Measurements from ENCODE around the gene SPON2. TPM values are rescaled to one million over a fixed set of nuclear protein-coding genes. Genes with fewer than 3 reads are reported as not detected.

SPON2 gene
- total and polyA plus RNA-seq, 2 of the 4 experiments (the other 2 are of a cell fraction): 21.1 to 177 TPM

- Histone ChIP-seq H3K9me1 (ENCODE audit: insufficient read depth, low read length) (peaks cover 19% of the 10 kb centered on the region), H2BK20ac (ENCODE audit: low read depth, low read length) (no peak overlapping the region), H4K91ac (ENCODE audit: insufficient read depth, low read depth, low read length) (peak overlapping the region; percentile 15; the same call in 1 of the 2 replicates), H2BK120ac (ENCODE audit: low read depth, low read length) (peak overlapping the region; percentile 53; the same call in 1 of the 2 replicates), H2BK5ac (ENCODE audit: low read depth, low read length, poor library complexity, severe bottlenecking) (peak overlapping the region; percentile 4), H4K20me1 (ENCODE audit: insufficient read depth, low read length) (no peaks in the 10 kb centered on the region; the same call in 1 of the 2 replicates), H3K9ac (ENCODE audit: low read depth, low read length) (no peak overlapping the region), H3K4me3 (ENCODE audit: insufficient read depth, low read depth, low read length) (no peak overlapping the region), H2AK9ac (replicated peaks; ENCODE audit: low read depth, low read length, poor library complexity) (no peak overlapping the region), H3K79me1 (ENCODE audit: low read depth in 1 of 2, low read length in 2 of 2) (peaks cover 0 to 45% of the 10 kb centered on the region in 2 experiments), H3K56ac (ENCODE audit: extremely low read depth, insufficient read depth, low read length) (no peak overlapping the region), H3K4ac (ENCODE audit: low read depth, low read length) (peak overlapping the region; percentile 95), H2AFZ (replicated peaks; ENCODE audit: low read length, poor library complexity) (no peak overlapping the region), H3K9me3 (ENCODE audit: control insufficient read depth, insufficient read depth, low read length) (no peaks in the 10 kb centered on the region), H2AK5ac (ENCODE audit: low read depth, low read length) (peak overlapping the region; percentile 57; the same call in 1 of the 2 replicates), H4K5ac (ENCODE audit: low read depth, low read length) (0 out of 2 replicates have a peak overlapping the region, but pooled peaks have one; percentile 7), H3K14ac (replicated peaks; ENCODE audit: low read depth, low read length) (no peak overlapping the region), H3K27ac (ENCODE audit: insufficient read depth, low read length) (peak overlapping the region; percentile 51; the same call in 1 of the 2 replicates), H3K18ac (ENCODE audit: low read depth, low read length) (no peak overlapping the region), H3K4me1 (ENCODE audit: control insufficient read depth, insufficient read depth, low read length) (peaks cover 34% of the 10 kb centered on the region), H3K36me3 (ENCODE audit: control insufficient read depth, insufficient read depth, low read length) (peaks cover 56% of the 10 kb centered on the region), H3K23ac (ENCODE audit: low read depth, low read length) (no peak overlapping the region), H3K4me2 (ENCODE audit: low read depth, low read length) (no peak overlapping the region), H3K27me3 (ENCODE audit: control insufficient read depth, insufficient read depth, low read length) (no peaks in the 10 kb centered on the region), H4K8ac (ENCODE audit: low read depth in 2 of 2, low read length in 2 of 2) (peak overlapping the region in 1 of 2 experiments; percentile 6; a peak in 3 of 4 replicates), H2BK15ac (ENCODE audit: low read depth, low read length) (no peak overlapping the region)
- in situ Hi-C loops (cut with MboI; ENCODE audit: low sequenced_read_pairs): no loop called here
- DNase-seq: no peak
- CTCF ChIA-PET: no interaction called here
- POLR2A ChIA-PET (ENCODE audit: unreplicated experiment): no interaction called here
- BruUV-seq (replicated peaks): no TSS peak
- intact Hi-C loops (cut with micrococcal nuclease): no loop called here
- no CpG with 5 or more reads among the region's 13 CpGs for WGBS, 2 experiments (ENCODE audit: extremely low coverage in 2 of 2, insufficient read length in 1 of 2)
- dilution Hi-C loops (cut with HindIII; ENCODE audit: low sequenced_read_pairs, unreplicated experiment): no loop called here
- TF ChIP-seq POLR2A (IDR thresholded peaks at IDR 0.05; ENCODE audit: low read depth, low read length) (no peak), SMC3 (IDR thresholded peaks at IDR 0.05; ENCODE audit: low read depth, low read length) (no peak), MAZ (IDR thresholded peaks at IDR 0.05; ENCODE audit: borderline replicate concordance, low read depth, low read length) (no peak), ELK1 (IDR thresholded peaks at IDR 0.05; ENCODE audit: borderline replicate concordance, low read depth, low read length) (no peak), MAFK (IDR thresholded peaks at IDR 0.05; ENCODE audit: low read depth, low read length) (no peak), CTCF (conservative IDR thresholded peaks at IDR 0.05; ENCODE audit: low read depth, low read length) (no peak), RFX5 (IDR thresholded peaks at IDR 0.05; ENCODE audit: low read depth, low read length) (no peak), CEBPB (IDR thresholded peaks at IDR 0.05; ENCODE audit: low read depth, low read length) (no peak), FOS (IDR thresholded peaks at IDR 0.05; ENCODE audit: low read depth, low read length) (no peak), RCOR1 (IDR thresholded peaks at IDR 0.05; ENCODE audit: insufficient replicate concordance, low read length) (no peak), NFE2L2 (IDR thresholded peaks at IDR 0.05; ENCODE audit: low read depth, low read length) (no peak), MXI1 (IDR thresholded peaks at IDR 0.05; ENCODE audit: borderline replicate concordance, low read depth, low read length) (no peak), RAD21 (IDR thresholded peaks at IDR 0.05; ENCODE audit: low read length) (no peak), BHLHE40 (IDR thresholded peaks at IDR 0.05; ENCODE audit: low read depth, low read length) (no peak), CHD1 (IDR thresholded peaks at IDR 0.05; ENCODE audit: low read depth, low read length) (no peak)
- TF ChIP-seq, protein P1, sequence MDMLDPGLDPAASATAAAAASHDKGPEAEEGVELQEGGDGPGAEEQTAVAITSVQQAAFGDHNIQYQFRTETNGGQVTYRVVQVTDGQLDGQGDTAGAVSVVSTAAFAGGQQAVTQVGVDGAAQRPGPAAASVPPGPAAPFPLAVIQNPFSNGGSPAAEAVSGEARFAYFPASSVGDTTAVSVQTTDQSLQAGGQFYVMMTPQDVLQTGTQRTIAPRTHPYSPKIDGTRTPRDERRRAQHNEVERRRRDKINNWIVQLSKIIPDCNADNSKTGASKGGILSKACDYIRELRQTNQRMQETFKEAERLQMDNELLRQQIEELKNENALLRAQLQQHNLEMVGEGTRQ (IDR thresholded peaks at IDR 0.05; ENCODE audit: low read depth, low read length): no peak
- ATAC-seq (ENCODE audit: low read depth): no peak
These were observed 39.0 kb upstream of the SPON2 start for GRCh38 chr4:1211371-1211770.

All from IMR-90 (cell line).